Stimulated activated naive B cell treated with anti-CD40 and anti-IgM and Interleukin-4, amounts not matched to agents 10 μg/mL and 1 μg/mL and 100 μg/mL, for 72 hours (primary cell): ENCODE results near the gene CPEB4.

Experiments used
- ATAC-seq, 2 donors: fragments of 150-1000 bp; cut with Tn5 transposase; replicated peaks; 2 replicates each; pipeline ENCODE4 v1.10.0; 2021; ENCODE audit warnings: moderate library complexity in 1 of 2
- DNase-seq: peaks from one replicate; pipeline ENCODE4 v3.0.0; 2021
- H3K27ac Mint-ChIP-seq: one replicate; pipeline ENCODE4 v1.8.0; 2022; ENCODE audit warnings: mild to moderate bottlenecking, mixed read lengths
- H3K27me3 Mint-ChIP-seq, 2 donors: one replicate each; pipeline ENCODE4 v1.8.0; 2022; ENCODE audit warnings: mixed read lengths in 2 of 2
- H3K36me3 Mint-ChIP-seq, 2 donors: one replicate each; pipeline ENCODE4 v1.8.0; 2022; ENCODE audit warnings: mixed read lengths in 2 of 2, mild to moderate bottlenecking in 1 of 2
- H3K4me1 Mint-ChIP-seq, 2 donors: one replicate each; pipeline ENCODE4 v1.8.0; 2022; ENCODE audit warnings: mixed read lengths in 2 of 2, mild to moderate bottlenecking in 1 of 2
- H3K4me3 Mint-ChIP-seq, 2 donors: one replicate each; pipeline ENCODE4 v1.8.0; 2022; ENCODE audit warnings: mild to moderate bottlenecking in 2 of 2, mixed read lengths in 2 of 2, moderate library complexity in 1 of 2
- H3K9me3 Mint-ChIP-seq, 2 donors: one replicate each; pipeline ENCODE4 v1.8.0; 2022; ENCODE audit warnings: mixed read lengths in 2 of 2, mild to moderate bottlenecking in 1 of 2

Gene CPEB4

GRCh38 chr5:173885054-173885443, 3.1 kb upstream of the CPEB4 start:
- Mint-ChIP-seq H3K4me1 (peaks cover 41 to 58% of the 10 kb centered on the region in 2 donors), H3K36me3 (peaks cover 12 to 20% of the 10 kb centered on the region in 2 donors), H3K27me3 (no peaks in the 10 kb centered on the region), H3K27ac (no peak overlapping the region), H3K4me3 (peak overlapping the region in 1 of 2 donors; percentile 51), H3K9me3 (peaks cover 4 to 6% of the 10 kb centered on the region in 2 donors)
- ATAC-seq (no peak), DNase-seq (no peak)

DNA sequence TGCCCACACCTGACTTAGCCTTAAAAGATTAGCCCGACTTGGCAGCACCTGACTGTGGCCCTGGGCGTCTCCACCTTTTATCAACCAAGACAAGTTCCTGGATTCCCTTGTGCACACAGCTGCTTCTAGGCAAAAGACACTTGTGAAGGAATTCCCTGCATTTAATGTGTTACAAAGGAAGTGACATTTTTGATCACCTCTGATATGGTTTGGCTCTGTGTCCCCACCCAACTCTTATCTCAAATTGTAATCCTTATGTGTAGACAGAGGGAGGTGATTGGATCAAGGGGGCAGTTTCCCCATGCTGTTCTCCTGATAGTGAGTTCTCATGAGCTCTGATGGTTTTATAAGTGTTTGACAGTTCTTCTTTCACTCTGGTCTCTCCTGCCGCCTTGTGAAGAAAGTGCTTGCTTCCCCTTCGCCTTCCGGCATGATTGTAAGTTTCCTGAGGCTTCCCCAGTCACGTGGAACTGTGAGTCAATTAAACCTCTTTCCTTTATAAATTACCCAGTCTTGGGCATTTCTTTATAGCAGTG, 2.6 kb upstream of the CPEB4 start:
- H3K27me3 Mint-ChIP-seq = no peaks in the 10 kb centered on the region
- peak; percentile 24 for DNase-seq
- peak overlapping the region; percentile 10 to 51 for H3K4me3 Mint-ChIP-seq
- peak overlapping the region; percentile 82 for H3K27ac Mint-ChIP-seq
- H3K4me1 Mint-ChIP-seq = peaks cover 46 to 63% of the 10 kb centered on the region in 2 donors
- peaks cover 12 to 25% of the 10 kb centered on the region in 2 donors for H3K36me3 Mint-ChIP-seq
- ATAC-seq = no peak
- H3K9me3 Mint-ChIP-seq = peaks cover 4 to 6% of the 10 kb centered on the region in 2 donors

DNA sequence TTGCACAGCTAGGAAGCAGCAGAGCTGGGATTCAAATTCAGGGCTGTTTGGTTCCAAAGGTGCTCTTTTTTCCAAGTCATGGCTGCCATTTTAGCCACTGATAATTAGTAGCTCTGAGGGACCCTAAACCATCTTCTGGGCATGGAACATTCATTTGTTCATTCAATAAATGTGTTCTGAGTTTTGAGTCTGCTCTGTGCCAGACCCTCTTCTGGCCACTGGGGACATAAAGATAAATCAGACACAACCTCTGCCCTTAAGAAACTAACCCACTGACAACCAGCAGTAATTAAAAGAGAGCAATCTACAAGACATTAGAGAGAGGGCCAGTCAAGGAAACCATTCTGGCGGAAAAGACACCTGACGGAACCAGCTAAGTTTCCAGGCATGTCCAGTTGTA, 2.0 kb upstream of the CPEB4 start:
- Mint-ChIP-seq H3K4me3 (no peak overlapping the region), H3K27ac (no peak overlapping the region), H3K36me3 (peaks cover 12 to 26% of the 10 kb centered on the region in 2 donors), H3K27me3 (no peaks in the 10 kb centered on the region), H3K9me3 (peaks cover 4 to 6% of the 10 kb centered on the region in 2 donors), H3K4me1 (peaks cover 49 to 67% of the 10 kb centered on the region in 2 donors)
- no peak for DNase-seq
- ATAC-seq = no peak

DNA sequence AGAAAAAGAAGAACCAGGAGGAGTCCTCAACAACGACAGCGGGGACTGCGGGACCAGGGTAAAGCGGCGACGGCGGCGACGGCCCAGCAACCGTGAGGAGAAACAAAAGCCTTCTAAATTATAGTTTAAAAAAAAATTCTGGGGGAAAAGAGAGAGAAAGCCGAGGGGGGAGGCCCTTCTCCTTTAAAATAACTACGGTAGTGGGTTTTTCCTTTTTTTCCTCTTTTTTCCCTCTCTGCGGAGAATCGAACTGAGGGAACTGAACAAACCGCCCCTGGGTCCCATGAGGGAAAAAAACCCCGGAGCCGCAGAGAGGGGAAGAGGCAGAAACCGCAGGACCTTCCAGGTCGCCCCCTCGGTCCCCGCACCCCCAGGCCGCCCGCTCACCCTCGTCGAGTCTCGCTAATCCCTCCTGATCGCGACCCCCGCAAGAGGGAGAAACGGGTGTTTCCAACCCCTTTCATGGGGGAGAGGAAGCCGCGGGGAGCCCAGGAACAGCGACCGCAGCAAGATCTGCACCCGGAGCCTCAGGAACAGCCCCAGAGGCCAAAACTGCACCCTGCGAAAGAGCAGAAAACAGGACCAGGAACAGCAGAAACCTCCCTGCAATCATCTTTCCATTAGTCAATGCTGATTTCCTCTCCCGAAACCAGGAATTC, 453 bp downstream of the CPEB4 start:
- peaks cover 55 to 77% of the 10 kb centered on the region in 2 donors for H3K4me1 Mint-ChIP-seq

GRCh38 chr5:173890195-173890991, 2.2 kb downstream of the CPEB4 start:
- no peak for DNase-seq
- Mint-ChIP-seq H3K9me3 (peaks cover 0 to 4% of the 10 kb centered on the region in 2 donors), H3K36me3 (peaks cover 14 to 30% of the 10 kb centered on the region in 2 donors), H3K4me1 (peaks cover 52 to 75% of the 10 kb centered on the region in 2 donors), H3K4me3 (peak overlapping the region; percentile 55 to 80), H3K27ac (no peak overlapping the region), H3K27me3 (no peaks in the 10 kb centered on the region)
- ATAC-seq = no peak

More for the DNA sequence above, 453 bp downstream of the CPEB4 start:
- H3K4me3 Mint-ChIP-seq = peak overlapping the region; percentile 93 to 95
- no peaks in the 10 kb centered on the region for H3K27me3 Mint-ChIP-seq
- peak in 1 of 2 donors; percentile 15 for ATAC-seq
- peak; percentile 14 for DNase-seq
- H3K9me3 Mint-ChIP-seq = peaks cover 0 to 4% of the 10 kb centered on the region in 2 donors
- peak overlapping the region; percentile 100 for H3K27ac Mint-ChIP-seq
- H3K36me3 Mint-ChIP-seq = peaks cover 14 to 30% of the 10 kb centered on the region in 2 donors

DNA sequence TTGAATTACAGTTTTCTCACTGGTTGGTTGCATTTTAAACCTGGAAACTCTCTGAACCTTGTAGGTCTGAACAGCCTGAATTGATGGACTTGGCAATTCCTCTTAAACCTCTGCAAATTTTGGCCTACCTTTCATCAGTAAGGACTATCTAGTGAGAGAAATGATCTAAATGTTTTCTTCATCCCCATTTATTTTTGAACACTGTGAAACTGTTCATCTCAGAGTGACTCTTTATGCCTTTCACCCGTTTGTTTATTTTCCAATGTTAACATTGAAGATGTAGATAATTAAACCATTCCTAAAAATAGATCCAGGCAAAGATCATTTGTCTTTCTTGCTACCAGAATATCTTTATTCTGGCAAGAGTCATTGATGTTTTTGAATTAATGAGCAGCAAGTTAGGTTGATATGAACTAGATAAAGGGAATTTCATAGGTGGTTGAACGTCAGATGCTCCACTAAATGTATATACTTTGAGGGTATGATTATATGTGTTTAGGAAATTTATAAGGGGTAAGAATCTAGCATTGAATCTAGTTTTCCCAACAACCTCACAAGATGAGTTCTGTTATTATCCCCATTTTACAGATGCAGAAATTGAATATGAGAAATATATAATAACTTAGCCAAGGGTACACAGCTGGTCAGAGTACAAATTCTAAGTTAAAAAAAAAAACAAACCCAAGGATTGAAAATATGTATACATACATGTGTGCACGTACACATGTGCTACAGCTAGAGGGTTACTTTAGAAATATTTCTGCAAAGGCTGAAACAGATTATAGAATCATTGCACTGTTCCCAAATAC, 3.4 kb downstream of the CPEB4 start:
- peak overlapping the region; percentile 69 to 77 for H3K4me3 Mint-ChIP-seq
- ATAC-seq (no peak), DNase-seq (no peak)
- peaks cover 14 to 29% of the 10 kb centered on the region in 2 donors for H3K36me3 Mint-ChIP-seq
- peaks cover 50 to 71% of the 10 kb centered on the region in 2 donors for H3K4me1 Mint-ChIP-seq
- no peak overlapping the region for H3K27ac Mint-ChIP-seq
- no peaks in the 10 kb centered on the region for H3K27me3 Mint-ChIP-seq
- H3K9me3 Mint-ChIP-seq = peaks cover 0 to under 1% of the 10 kb centered on the region in 2 donors

DNA sequence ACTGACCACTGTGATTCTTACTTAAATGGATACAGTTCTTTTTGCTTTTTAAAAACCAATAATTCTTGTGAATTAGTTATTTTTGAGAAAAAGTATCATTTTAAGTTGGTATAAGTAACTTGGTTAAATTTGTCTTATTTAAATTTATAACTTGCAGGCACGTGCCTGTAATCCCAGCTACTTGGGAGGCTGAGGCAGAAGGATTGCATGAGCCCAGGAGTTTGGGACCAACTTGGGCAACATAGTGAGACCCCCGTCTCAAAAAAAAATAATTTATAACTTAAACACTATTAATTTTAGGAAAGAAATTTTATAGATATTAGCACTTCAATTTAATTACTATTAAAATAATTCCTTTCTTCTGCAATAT, 5.0 kb downstream of the CPEB4 start:
- H3K27ac Mint-ChIP-seq = no peak overlapping the region
- peaks cover 39 to 56% of the 10 kb centered on the region in 2 donors for H3K4me1 Mint-ChIP-seq
- no peaks in the 10 kb centered on the region for H3K27me3 Mint-ChIP-seq
- no peak overlapping the region for H3K4me3 Mint-ChIP-seq
- H3K36me3 Mint-ChIP-seq = peaks cover 13 to 28% of the 10 kb centered on the region in 2 donors
- H3K9me3 Mint-ChIP-seq = no peaks in the 10 kb centered on the region
- DNase-seq = no peak
- no peak for ATAC-seq

- Mint-ChIP-seq H3K4me1 (peaks cover 27 to 46% of the 10 kb centered on the region in 2 donors), H3K27me3 (no peaks in the 10 kb centered on the region), H3K36me3 (peaks cover 9 to 21% of the 10 kb centered on the region in 2 donors), H3K4me3 (peak overlapping the region; percentile 5 to 51), H3K27ac (no peak overlapping the region), H3K9me3 (no peaks in the 10 kb centered on the region)
- ATAC-seq = no peak
- no peak for DNase-seq
Measured at GRCh38 chr5:173895401-173896165, 7.4 kb downstream of the CPEB4 start.

DNA sequence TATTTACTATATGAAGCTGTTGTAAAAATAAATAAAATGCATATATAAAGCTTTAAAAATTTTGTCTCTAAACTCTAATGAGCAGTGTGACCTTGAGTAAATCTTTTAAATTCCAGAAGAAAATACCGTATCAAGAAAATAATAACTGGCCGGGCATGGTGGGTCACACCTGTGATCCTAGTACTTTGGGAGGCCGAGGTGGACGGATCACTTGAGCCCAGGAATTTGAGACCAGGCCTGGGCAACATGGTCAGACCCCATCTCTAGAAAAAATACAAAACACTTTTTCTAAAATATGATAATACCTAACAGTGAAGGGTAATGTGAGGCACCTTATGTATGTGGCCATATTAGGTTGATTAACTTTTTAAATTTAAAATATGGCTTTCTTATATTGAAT, 8.5 kb downstream of the CPEB4 start:
- ATAC-seq (no peak), DNase-seq (no peak)
- H3K27ac Mint-ChIP-seq = no peak overlapping the region
- no peak overlapping the region for H3K4me3 Mint-ChIP-seq
- H3K9me3 Mint-ChIP-seq = no peaks in the 10 kb centered on the region
- peaks cover 8 to 22% of the 10 kb centered on the region in 2 donors for H3K36me3 Mint-ChIP-seq
- no peaks in the 10 kb centered on the region for H3K27me3 Mint-ChIP-seq
- H3K4me1 Mint-ChIP-seq = peaks cover 20 to 41% of the 10 kb centered on the region in 2 donors

DNA sequence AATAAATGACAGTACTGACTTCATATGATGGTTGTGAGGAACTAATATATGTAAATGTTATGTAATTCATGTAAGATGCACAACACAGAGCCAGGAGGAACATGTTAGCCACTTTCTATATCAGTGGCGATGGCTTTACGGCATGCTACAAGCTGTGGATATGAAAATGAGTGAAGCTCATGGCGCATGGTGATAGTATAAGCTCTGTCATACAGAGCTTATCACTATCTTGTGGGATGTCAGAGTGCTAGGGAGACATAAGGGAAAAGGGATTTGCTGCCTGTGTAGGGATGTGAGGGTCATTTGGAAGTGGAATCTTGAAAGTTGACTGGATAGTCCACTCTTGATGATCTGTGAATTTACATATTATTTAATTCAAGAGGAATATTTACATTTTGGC, 13.6 kb downstream of the CPEB4 start:
- H3K4me3 Mint-ChIP-seq = no peak overlapping the region
- no peaks in the 10 kb centered on the region for H3K9me3 Mint-ChIP-seq
- H3K4me1 Mint-ChIP-seq = peaks cover 5 to 20% of the 10 kb centered on the region in 2 donors
- H3K27me3 Mint-ChIP-seq = no peaks in the 10 kb centered on the region
- DNase-seq (no peak), ATAC-seq (no peak)
- H3K36me3 Mint-ChIP-seq = peaks cover 10 to 21% of the 10 kb centered on the region in 2 donors
- H3K27ac Mint-ChIP-seq = no peak overlapping the region

DNA sequence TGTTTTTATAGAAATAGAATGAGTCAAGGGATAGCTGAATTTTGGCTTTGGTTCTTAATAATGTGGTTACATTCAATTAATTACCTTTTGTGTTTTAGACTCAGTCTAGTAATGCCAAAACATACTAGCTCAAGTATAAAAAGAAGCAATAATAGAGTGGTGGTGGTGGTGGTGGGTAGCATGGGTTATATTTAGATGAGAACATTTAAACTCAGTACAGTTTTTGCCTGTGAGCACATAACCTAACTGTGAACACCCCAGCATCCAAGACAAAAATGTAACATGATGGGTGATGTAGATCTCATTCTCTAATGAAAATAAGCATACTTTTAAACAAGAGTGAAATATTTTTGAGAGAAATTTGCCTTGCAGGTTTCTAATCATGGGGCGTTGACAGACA, 14.2 kb downstream of the CPEB4 start:
- peaks cover 10 to 21% of the 10 kb centered on the region in 2 donors for H3K36me3 Mint-ChIP-seq
- DNase-seq = no peak
- no peaks in the 10 kb centered on the region for H3K9me3 Mint-ChIP-seq
- H3K27ac Mint-ChIP-seq = no peak overlapping the region
- ATAC-seq = no peak
- peaks cover 5 to 25% of the 10 kb centered on the region in 2 donors for H3K4me1 Mint-ChIP-seq
- no peaks in the 10 kb centered on the region for H3K27me3 Mint-ChIP-seq
- no peak overlapping the region for H3K4me3 Mint-ChIP-seq

DNA sequence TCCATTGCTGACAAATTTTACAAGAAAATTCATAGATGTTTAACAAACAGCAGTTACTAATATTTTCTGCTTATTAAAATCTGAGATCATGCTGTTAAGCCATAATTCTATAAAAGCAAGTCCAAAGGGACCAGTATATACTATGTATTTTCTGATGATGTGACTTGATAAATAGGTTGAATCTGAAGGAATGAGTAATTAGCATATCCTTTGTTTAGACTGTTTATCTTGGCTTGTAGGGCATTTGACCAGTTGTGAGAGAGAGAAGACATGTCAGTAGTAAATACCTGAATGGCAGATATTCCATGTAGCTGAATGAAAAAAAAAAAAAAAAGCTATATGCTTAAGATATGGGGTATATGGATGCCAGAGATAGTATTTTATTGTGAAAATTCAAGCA, 14.6 kb downstream of the CPEB4 start:
- Mint-ChIP-seq H3K36me3 (peaks cover 10 to 21% of the 10 kb centered on the region in 2 donors), H3K9me3 (no peaks in the 10 kb centered on the region)
- ATAC-seq = no peak

GRCh38 chr5:173903396-173904140, 15.4 kb downstream of the CPEB4 start:
- no peaks in the 10 kb centered on the region for H3K27me3 Mint-ChIP-seq
- DNase-seq (no peak), ATAC-seq (no peak)
- H3K9me3 Mint-ChIP-seq = no peaks in the 10 kb centered on the region
- no peak overlapping the region for H3K27ac Mint-ChIP-seq
- H3K4me3 Mint-ChIP-seq = no peak overlapping the region
- peaks cover 11 to 38% of the 10 kb centered on the region in 2 donors for H3K4me1 Mint-ChIP-seq
- peaks cover 10 to 21% of the 10 kb centered on the region in 2 donors for H3K36me3 Mint-ChIP-seq

More for the DNA sequence above, 14.6 kb downstream of the CPEB4 start:
- DNase-seq = no peak
- Mint-ChIP-seq H3K27me3 (no peaks in the 10 kb centered on the region), H3K4me1 (peaks cover 7 to 29% of the 10 kb centered on the region in 2 donors), H3K27ac (no peak overlapping the region), H3K4me3 (no peak overlapping the region)
